COLO668 (cell line): Measurements from ENCODE around the gene LGALS9C.
A peak's percentile ranks its signal among the peaks of the same experiment; 100 is the strongest.
"Not testable (repeated sequence)": the region's sequence is repeated elsewhere in the genome, so short reads cannot be mapped to it uniquely, and the experiment has no call there.

Experiments
- DNase-seq: peaks from one replicate; lab custom pipeline; 2025; ENCODE audit not compliant: unreplicated experiment; lab: John Stamatoyannopoulos, UW

The LGALS9C gene

DNA sequence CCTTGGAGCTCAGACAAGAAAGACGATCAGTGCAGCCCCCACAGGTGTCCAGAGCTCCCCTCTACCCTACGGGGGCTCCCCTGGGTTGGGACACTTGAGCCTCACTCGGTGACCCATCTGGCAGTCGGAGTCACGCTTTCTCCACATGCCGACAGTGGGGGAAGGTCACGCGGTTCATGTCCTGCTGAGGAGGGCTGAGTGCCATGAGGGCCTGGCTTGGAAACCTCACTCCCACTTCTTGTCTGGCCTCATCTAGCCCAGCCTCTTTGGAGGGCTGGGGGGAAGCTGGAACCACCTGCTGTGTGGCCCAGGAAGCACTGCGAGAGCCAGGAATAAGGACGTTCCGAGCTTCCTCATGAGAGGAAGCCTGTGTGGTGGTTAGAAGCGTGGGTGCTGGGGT is 1.8 kb downstream of the LGALS9C start:
- DNase-seq = not testable (repeated sequence)

DNA sequence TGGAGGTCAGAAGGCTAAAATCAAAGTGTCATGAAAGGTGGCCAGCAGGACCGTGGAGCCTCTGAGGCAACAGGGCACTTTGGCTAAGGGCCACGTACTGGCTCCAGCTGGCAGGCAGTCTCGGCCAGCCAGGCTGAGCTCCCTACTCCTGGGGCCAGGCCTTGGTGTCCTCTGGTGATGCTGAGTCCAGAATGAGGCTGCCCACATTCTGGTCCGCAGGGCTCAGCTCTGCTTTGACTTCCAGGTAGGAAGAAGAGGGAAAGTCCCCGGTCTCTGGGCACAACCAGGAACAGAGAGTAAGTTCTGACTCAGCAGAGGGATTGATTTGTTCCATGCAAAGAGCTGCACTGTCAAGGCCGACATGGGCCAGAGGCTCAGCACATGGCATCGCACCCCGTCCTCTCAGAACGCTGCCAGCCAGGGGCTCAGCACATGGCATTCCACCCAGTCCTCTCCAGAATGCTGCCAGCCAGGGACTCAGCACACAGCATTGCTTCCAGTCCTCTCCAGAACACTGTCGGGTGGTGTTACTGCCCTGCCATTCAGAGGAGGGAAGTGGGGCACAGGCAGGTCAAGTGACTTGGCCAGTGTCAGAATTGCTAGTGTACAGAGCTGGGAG is 2.5 kb downstream of the LGALS9C start:
- DNase-seq = not testable (repeated sequence)

DNA sequence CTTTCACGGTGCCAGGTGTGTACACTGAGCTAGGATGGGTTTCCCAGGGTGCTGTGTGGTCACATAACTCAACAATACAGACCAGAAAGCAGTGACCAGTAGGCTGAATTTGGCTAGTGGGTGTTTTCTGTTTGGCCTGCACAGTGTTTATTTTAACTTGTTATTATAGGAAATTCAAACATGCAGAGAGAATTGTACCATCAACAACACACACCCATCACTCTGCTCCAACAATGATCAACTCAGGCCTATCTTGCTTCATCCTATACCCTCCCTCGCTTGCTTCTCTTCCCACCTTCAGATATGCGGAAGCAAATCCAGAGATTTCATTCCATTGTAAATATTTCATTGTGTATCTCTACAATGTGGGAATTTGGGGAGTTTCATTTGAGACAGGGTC is 5.2 kb downstream of the LGALS9C start:
- DNase-seq = not testable (repeated sequence)

DNA sequence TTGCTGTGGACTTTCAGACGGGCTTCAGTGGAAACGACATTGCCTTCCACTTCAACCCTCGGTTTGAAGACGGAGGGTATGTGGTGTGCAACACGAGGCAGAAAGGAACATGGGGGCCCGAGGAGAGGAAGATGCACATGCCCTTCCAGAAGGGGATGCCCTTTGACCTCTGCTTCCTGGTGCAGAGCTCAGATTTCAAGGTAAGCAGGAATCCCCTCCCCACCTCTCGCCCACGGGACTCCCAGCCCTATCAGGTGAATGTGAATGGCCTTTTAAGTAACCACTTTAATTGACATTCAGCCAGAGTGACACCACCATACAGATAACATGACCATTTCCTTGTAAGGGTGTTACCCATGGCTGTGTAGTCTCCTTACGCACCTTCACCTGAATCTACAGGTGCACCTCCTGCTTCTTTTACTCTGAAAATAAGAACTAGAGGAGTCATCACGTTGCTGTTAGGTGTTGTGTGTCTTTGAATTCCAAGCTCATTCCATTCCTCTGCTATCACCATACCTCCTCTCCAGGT is 9.4 kb downstream of the LGALS9C start:
- not testable (repeated sequence) for DNase-seq

DNA sequence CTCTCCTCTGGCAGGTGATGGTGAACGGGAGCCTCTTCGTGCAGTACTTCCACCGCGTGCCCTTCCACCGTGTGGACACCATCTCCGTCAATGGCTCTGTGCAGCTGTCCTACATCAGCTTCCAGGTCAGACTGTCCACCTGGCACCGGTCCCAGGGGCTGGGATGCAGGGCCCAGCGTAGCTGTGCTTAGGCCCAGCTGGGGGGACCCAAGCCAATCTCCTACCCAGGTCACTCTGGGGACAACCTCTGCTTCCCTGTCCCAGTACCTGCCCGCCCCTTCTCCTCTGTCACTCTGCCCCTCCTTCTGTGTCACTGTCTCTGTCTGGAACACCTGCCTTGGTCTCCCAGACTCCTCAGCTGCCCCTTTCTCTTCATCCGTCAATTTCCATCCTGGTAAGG is 11.0 kb downstream of the LGALS9C start:
- DNase-seq = not testable (repeated sequence)

DNA sequence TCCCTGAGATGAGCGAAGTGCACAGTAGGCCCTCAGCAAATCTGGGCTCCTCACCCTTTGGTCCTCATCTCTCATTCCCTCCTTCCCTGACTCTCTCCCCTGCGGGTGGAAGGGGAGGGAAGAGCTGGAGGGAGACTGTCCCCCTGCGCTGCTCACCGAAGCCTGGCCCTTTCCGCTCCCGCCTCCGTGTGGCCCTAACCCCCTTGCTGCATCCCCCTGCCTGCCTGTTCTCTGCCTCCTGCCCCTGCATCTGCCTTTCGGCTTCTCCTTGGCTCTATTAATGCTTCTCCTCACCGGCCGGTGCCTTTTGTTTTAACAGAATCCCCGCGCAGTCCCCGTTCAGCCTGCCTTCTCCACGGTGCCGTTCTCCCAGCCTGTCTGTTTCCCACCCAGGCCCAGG is 12.0 kb downstream of the LGALS9C start:
- not testable (repeated sequence) for DNase-seq

DNA sequence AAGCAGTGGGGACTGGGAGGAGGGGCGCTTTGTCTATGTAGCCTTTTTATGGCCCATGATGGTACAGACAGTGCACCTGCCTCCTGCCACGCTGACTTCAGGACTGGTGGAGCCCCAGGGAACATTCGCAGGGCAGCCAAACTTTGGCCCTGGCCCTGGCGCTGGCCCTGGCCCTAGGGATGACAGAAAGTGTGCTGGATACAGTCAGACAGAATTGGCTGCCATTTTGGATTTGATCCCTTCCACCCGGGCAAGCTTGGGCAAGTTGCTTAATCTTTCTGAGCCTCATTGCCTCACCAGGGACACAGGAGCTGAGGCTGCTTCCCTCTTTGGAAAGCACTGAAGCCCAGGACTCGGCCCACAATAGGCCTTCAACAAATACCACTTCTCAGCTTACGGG is 13.4 kb downstream of the LGALS9C start:
- not testable (repeated sequence) for DNase-seq

DNA sequence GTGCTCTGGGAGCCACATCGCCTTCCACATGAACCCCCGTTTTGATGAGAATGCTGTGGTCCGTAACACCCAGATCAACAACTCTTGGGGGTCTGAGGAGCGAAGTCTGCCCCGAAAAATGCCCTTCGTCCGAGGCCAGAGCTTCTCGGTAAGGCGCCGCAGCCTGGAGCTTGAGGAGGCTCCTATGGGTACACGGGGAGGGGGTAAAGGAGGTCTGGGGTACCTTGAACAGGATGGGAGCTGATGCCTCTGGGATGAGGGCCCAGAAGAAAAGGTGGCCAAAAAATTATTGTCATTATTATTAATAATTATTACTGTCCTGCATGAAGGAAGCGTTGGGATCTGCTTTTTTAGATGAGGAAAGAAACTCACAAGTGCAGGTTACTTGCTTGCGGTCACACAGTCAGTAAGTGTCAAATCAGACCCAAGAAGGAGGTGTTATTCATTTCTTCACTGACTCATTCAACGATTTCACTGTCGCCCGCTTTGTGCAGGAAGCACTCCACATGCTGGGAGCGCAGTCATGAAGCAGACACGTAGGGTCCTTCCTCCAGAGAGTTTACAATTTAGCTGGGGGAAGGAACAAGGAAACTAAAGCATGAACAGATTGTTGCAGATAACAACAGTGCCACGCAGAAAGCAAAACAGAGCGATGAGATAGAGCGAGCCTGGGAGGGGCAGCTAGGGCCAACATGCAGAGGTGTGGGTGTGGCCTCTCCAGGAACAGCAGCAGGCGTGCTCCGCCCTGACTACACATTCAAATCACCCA is 16.3 kb downstream of the LGALS9C start:
- DNase-seq = not testable (repeated sequence)

DNA sequence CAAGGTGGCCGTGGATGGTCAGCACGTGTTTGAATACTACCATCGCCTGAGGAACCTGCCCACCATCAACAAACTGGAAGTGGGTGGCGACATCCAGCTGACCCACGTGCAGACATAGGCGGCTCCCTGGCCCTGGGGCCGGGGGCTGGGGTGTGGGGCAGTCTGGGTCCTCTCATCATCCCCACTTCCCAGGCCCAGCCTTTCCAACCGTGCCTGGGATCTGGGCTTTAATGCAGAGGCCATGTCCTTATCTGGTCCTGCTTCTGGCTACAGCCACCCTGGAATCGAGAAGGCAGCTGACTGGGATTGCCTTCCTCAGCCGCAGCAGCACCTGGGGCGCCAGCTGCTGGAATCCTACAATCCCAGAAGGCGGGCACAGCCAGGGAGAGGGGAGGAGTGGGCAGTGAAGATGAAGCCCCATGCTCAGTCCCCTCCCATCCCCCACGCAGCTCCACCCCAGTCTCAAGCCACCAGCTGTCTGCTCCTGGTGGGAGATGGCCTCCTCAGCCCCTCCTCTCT is 17.7 kb downstream of the LGALS9C start:
- peak; percentile 1 for DNase-seq

DNA sequence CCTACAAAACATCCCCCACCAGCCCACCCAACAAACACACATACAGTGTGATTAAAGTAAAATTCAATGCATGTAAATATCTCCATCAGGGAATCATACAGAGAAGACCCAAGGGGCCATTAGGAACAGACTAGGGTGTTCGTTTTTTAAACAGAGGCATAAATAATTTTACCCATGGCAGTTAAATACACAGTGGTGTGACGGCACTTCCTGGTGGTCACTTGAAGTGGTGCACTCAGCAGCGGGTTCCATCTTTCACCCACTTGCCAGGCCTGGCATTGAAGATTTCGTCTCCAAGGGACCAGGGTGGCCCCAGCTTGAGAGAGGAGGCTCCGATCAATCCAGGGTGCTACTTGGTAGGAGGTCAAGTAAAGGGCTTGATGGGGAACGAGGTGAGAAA is 20.5 kb downstream of the LGALS9C start:
- not testable (repeated sequence) for DNase-seq

DNA sequence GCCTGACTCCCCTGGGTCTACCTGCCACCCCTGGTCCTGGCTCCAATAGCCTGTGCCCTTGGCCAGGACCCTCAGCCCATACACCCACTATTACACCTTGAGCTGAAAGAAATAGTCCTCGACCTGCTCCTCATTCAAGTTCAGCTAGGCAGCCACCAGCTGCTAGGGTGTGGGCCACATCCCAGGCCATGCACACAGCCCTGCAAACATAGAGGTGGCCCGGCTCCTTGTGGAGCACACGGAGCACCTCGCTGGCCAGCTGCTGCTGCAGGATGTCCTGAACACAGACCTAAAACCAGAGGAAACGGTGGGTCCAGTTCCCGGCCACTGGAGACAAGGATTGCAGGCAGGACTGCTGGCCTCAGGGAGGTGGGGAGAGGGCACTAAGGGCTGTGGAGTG is 22.5 kb downstream of the LGALS9C start:
- not testable (repeated sequence) for DNase-seq

DNA sequence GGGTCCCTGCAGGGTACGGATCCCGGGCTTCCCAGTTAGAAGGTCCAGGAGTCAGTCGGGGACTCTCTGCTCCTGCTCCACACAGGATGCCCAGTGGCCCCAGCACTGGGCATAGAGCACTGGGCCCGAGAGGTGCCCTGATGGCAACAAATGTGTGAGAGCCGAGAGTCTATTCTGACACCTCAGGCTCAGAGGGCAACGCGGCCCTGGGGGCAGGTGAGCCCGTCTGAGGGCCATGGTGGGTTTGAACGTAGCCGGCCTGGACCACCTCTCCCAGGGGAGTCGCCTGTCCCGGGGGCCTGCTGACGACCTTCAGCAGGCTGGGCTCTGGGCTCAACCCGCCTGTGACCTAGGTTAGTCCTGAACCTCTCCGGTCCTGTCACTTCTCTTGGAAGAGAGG is 23.2 kb downstream of the LGALS9C start:
- not testable (repeated sequence) for DNase-seq

DNA sequence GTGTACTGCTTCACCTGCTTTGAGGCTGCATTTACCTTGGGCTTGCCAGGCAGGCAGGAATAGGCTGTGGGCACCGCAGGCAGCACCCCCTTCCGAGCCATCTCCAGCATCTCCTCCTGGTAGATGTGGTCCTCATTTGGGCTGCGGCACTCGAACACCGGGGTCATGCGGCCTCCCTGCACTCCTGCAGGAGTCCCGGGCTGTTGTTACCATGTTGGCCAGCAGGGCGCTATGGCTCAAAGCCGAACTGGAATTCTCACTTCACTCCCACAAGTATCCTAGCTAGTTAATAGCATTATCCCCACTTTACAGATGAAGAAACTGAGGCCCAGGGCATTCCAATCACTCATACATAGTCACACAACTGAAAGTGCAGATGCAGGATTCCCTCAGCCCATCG is 23.7 kb downstream of the LGALS9C start:
- DNase-seq = not testable (repeated sequence)

DNA sequence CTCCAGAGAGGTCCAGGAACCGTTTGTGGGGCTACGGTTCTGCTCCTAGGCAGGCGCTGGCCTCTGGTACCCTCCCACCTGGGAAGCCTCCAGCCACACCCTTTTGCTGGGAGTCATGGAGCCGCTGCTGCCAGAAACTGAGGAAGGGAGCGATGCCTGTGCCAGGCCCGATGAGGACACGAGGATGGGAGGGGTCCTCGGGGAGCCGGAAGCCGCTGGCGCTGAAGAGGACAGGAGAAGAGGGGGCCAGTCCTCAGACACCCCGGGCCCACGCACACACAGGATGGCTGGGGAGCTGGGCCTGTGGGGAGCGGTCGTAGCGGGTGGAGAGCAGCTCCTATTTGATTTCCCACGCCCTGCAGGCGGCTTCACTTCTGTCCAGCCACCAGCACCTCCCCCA is 24.2 kb downstream of the LGALS9C start:
- DNase-seq = not testable (repeated sequence)

DNA sequence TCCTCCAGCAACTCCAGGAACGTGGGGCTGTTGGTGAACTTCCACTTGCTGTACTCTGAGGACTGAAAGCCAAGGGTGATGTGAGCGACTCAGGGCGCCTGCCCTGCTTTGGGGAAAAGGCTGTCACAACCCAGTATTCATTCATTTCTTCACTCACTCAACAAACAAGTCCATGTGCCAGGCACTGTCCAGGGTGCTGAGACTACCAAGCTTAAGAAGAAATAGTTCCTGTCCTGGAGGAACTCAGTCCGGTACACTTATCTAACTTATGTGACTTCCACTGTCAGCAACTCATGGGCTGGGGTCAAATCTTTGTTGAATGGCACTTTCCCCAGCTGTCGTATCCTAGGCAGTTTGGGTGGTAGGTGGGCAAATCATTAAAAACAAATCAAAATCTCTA is 26.6 kb downstream of the LGALS9C start:
- DNase-seq = not testable (repeated sequence)

DNA sequence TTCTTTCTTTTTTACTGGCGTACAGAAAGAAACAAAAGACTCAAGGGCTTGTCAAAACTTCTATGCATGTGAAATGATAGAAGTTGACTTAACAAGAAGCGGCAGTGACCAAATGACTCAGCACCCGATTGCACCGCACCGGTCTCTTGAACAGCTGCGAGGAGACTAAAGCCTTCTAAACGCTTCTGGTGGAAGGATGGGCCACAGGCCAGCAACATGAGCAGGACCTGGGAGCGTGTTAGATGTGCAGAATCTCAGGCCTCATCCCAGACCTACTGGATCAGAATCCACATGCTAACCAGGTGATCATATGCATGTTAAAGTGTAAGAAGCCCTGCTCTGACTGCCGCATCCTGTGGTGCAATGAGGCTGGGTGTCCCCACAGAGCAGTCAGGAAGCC is 31.1 kb downstream of the LGALS9C start:
- not testable (repeated sequence) for DNase-seq

DNA sequence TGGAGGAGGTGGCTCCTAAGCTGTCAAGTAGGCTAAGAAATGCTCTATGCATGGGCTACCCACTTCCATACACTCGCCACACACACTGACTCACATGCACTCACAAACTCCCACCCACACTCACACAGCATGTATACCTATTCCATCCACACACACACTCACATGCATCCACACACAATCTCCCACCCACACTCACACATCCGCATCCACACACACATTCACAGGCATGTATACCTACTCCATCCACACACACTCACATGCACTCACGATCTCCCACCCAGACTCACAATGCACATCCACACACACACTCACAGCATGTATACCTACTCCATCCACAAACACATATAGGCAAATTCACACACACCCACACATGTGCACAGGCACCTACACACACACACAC is 32.1 kb downstream of the LGALS9C start:
- not testable (repeated sequence) for DNase-seq

DNA sequence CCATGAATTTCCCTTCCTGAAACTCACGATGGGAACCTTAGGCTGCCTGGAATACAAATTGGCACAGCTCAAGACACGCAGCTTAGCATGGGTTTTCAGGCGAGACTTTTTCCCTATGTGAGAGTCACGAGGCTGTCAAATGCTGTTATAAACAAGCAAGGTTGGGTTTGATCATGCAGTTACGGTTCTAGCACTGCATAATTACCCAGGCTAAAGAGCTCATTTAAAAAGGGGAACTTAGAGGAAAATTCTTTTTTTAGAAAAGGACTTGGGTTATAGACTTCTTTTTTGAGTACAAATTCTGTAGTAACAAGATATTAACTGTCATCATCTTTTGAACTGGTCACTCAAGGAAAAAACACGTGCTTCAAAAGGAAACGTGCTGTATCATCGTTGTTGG is 44.5 kb downstream of the LGALS9C start:
- not testable (repeated sequence) for DNase-seq

DNA sequence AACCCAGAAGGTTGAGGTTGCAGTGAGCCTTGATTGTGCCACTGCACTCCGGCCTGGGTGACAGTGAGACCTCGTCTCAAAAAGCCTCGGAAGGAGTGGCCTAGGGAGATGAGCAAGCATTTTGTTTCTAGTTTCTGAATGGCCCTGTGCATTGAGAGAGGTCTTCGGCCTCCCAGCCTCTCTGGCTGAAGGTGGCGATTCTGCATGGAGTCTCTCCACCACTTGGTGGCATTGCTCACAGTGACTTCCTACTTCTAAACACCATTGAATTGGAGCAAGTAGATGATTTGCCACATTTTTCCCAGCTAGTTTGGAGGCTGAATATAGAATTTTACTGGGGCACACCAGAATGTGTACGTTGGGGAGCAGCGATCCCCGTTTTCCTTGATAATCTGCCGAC is 48.4 kb downstream of the LGALS9C start:
- DNase-seq = not testable (repeated sequence)

DNA sequence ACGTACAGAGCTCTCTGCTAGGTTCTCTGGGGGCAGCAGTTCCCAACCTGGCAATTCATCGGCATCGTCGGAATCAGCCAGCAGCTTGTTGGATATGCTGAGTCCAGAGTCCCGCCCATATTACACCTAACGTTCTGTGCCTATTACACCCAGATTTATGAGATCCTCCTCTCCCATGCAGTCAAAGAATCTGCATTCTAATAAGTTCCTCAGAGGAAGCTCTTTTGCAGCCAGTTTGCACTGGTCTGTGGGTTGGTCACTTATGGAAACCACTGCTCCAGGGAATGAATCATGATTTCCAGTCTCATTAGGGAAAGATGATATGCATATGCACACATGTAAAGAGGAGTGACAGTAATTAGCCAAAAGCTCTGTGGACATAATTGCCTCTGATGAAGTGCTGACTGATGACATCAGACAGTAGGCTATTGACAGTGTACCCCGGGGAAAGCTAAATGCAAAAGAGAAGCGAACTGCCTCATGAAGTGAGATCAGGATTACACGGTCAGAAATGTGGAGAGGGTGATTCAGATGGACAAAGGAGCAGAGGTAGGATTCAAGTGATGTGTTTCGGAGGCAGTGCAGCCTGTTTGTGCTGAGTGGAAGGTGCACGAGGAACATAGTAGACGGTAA is 49.7 kb downstream of the LGALS9C start:
- not testable (repeated sequence) for DNase-seq

DNA sequence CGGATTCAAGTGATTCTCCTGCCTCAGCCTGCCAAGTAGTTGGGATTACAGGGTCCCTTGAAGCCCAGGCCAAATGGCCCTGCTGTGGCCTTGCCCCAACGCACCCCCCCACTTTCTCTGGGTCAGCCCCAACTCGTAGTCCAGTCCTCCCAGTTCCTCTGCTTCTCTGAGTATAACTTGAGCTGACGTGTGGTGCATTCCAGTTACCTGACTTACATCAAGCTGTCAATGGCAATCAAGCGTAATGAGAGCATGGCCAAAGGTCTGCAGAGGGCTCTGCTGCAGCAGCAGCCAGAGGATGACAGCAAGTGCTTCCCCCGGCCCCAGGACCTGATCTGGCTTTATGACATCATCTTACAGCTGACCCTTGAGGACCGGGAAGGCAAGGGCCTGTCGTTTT is 50.8 kb downstream of the LGALS9C start:
- not testable (repeated sequence) for DNase-seq

DNA sequence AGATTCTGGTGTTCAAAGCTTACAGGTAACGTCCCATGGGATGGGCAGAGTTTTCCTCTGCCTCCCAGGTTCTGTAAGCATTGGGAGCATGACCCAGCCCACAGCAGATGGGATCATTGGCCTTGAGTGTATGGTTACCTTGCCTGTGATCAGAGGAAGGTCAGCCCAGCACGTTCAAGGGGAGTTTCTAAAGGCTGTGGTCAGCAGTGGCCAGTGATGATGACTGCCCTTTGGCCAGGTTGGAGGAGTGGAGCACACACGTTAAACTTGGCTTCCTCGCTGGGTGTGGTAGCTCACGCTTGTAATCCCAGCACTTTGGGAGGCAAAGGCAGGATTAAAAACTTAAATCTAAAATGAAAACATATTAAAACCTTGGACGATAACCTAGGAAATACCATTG is 51.8 kb downstream of the LGALS9C start:
- not testable (repeated sequence) for DNase-seq
